K562 (cell line): Measurements from ENCODE around the gene HOXC5. TPM values are rescaled to one million over a fixed set of nuclear protein-coding genes. Genes with fewer than 3 reads are reported as not detected.

ENCODE experiments used
- ATAC-seq: fragments of 200-7000 bp; cut with Tn5 transposase; 3 replicates; pipeline ENCODE4 v1.9.1; 2020; ENCODE audit warnings: moderate library complexity
- BruUV-seq: library from RNA; stranded (reverse); fragments of 400-500 nt; replicated peaks from 2 replicates; lab custom pipeline; 2021; lab: Mats Ljungman, UMichigan
- CTCF ChIA-PET: fragments of 300-600 bp; formaldehyde crosslinking; extraction: SDS; loops from one replicate; lab custom pipeline; 2021; ENCODE audit warnings: low intra/inter-chr PET ratio; lab: Yijun Ruan, JAX
- POLR2A ChIA-PET: fragments of 300-600, 350-650 bp; sonication (Branson Sonifier 250); formaldehyde crosslinking; extraction: SDS; loops from one replicate; lab custom pipeline; 2021; ENCODE audit warnings: antibody characterized with exemption, inconsistent platforms; lab: Yijun Ruan, JAX
- DNase-seq, 4 experiments: peaks; one replicate each; pipeline versions ENCODE4 v3.0.0 to v3.0.0-alpha.2; 2011 to 2018; ENCODE audit warnings: low spot score in 3 of 4, mixed read lengths in 3 of 4; ENCODE audit errors: extremely low read depth in 1 of 4
- FAIRE-seq: peaks from 2 replicates; lab custom pipeline; 2011; peaks lifted over from hg19 to GRCh38; lab: Jason Lieb, UNC
- H2AFZ ChIP-seq: 2 replicates; pipeline ENCODE4 v1.6.0; 2011; ENCODE audit warnings: low read depth, low read length, control low read depth, inconsistent platforms
- H3K27ac ChIP-seq: fragments of 200-600 bp; 3 replicates; pipeline ENCODE4 v1.8.0; 2011; ENCODE audit warnings: low read depth, mild to moderate bottlenecking, control low read depth, inconsistent platforms, low read length, moderate library complexity, mixed read lengths; ENCODE audit errors: extremely low read depth
- H3K27me3 ChIP-seq, 2 experiments: fragments of 300-600 bp in 1 of 2; 2 replicates in 1 of 2; 3 replicates in 1 of 2; pipeline versions ENCODE4 v1.6.0 to v1.8.0; 2011; ENCODE audit warnings: inconsistent platforms in 2 of 2, low read length in 2 of 2, mild to moderate bottlenecking in 1 of 2, mixed read lengths in 1 of 2, moderate library complexity in 1 of 2; ENCODE audit not compliant: control insufficient read depth in 2 of 2, insufficient read depth in 2 of 2
- H3K36me3 ChIP-seq: fragments of 300-600 bp; 3 replicates; pipeline ENCODE4 v1.8.0; 2011; ENCODE audit warnings: mild to moderate bottlenecking, low read length, inconsistent platforms; ENCODE audit not compliant: control insufficient read depth, insufficient read depth
- H3K4me1 ChIP-seq, 2 experiments: fragments of 200-600 bp in 1 of 2; replicated peaks in 1 of 2; 2 replicates in 1 of 2; 3 replicates in 1 of 2; pipeline versions ENCODE4 v1.5.1 to v1.8.0; 2011; ENCODE audit warnings: inconsistent platforms in 2 of 2, low read length in 2 of 2, mild to moderate bottlenecking in 1 of 2, mixed read lengths in 1 of 2, moderate library complexity in 1 of 2; ENCODE audit not compliant: control insufficient read depth in 2 of 2, insufficient read depth in 2 of 2
- H3K4me2 ChIP-seq: 2 replicates; pipeline ENCODE4 v1.6.1; 2011; ENCODE audit warnings: low read length, control low read depth, inconsistent platforms, mixed read lengths; ENCODE audit not compliant: insufficient read depth
- H3K4me3 ChIP-seq: fragments of 200-600 bp; sonication (generic), shearing (Covaris generic); 2 replicates; pipeline ENCODE4 v1.5.1; 2016; ENCODE audit warnings: control low read depth, inconsistent platforms
- H3K79me2 ChIP-seq: fragments of 200-600 bp; 3 replicates; pipeline ENCODE4 v1.8.0; 2011; ENCODE audit warnings: low read length, inconsistent platforms; ENCODE audit not compliant: control insufficient read depth, insufficient read depth
- H3K9ac ChIP-seq, 2 experiments: 2 replicates each; pipeline versions ENCODE4 v1.6.0 to v1.6.1; 2011; ENCODE audit warnings: low read depth in 2 of 2, low read length in 2 of 2, control low read depth in 1 of 2, inconsistent platforms in 1 of 2, mild to moderate bottlenecking in 1 of 2, mixed read lengths in 1 of 2; ENCODE audit not compliant: insufficient read depth in 1 of 2
- H3K9me1 ChIP-seq: one replicate; pipeline ENCODE4 v1.6.0; 2011; ENCODE audit warnings: inconsistent platforms, mild to moderate bottlenecking, low read length, moderate library complexity; ENCODE audit not compliant: control insufficient read depth, insufficient read depth
- H3K9me3 ChIP-seq: replicated peaks from 2 replicates; pipeline ENCODE4 v1.5.1; 2011; ENCODE audit warnings: low read depth, low read length, inconsistent platforms; ENCODE audit not compliant: control insufficient read depth, insufficient read depth
- H4K20me1 ChIP-seq: replicated peaks from 2 replicates; pipeline ENCODE4 v1.6.1; 2011; ENCODE audit warnings: low read length, inconsistent platforms, mixed read lengths; ENCODE audit not compliant: control insufficient read depth, insufficient read depth
- CXXC5 ChIP-seq: fragments of 250-450 bp; sonication (Bioruptor Pico); IDR thresholded peaks from 2 replicates; pipeline ENCODE4 v1.8.0; 2022; ENCODE audit warnings: inconsistent platforms, mild to moderate bottlenecking, moderate library complexity
- EWSR1 ChIP-seq: fragments of 450-650 bp; IDR thresholded peaks from 2 replicates; pipeline ENCODE4 v1.6.1; 2018; ENCODE audit warnings: borderline replicate concordance, mild to moderate bottlenecking, low read depth, moderate library complexity; ENCODE audit not compliant: partially characterized antibody
- GTF2A2 ChIP-seq: IDR thresholded peaks from 2 replicates; pipeline ENCODE4 v1.6.1; 2016; ENCODE audit warnings: mild to moderate bottlenecking, missing genetic modification characterization, missing compliant biosample characterization
- MXI1 ChIP-seq: IDR thresholded peaks from 2 replicates; pipeline ENCODE4 v1.6.1; 2011; ENCODE audit warnings: low read depth, mild to moderate bottlenecking, improper control_type of control experiment, low read length
- MYC ChIP-seq, 2 experiments: fragments of 250-450 bp in 1 of 2; sonication (Bioruptor Pico) in 1 of 2; IDR thresholded peaks; 2 replicates each; pipeline versions ENCODE4 v1.5.1 to v1.6.1; 2012 to 2021; ENCODE audit warnings: low read depth in 2 of 2, borderline replicate concordance in 1 of 2, improper control_type of control experiment in 1 of 2, low read length in 1 of 2, mild to moderate bottlenecking in 1 of 2, moderate library complexity in 1 of 2
- NCOA6 ChIP-seq: fragments of 450-650 bp; IDR thresholded peaks from 2 replicates; pipeline ENCODE4 v1.6.1; 2017; ENCODE audit warnings: mild to moderate bottlenecking
- OTX1 ChIP-seq: fragments of 450-650 bp; formaldehyde crosslinking; IDR thresholded peaks from 2 replicates; pipeline ENCODE4 v1.4.0; 2022; ENCODE audit warnings: mild to moderate bottlenecking
- PHB ChIP-seq: fragments of 250-450 bp; sonication (Bioruptor Pico); IDR thresholded peaks from 2 replicates; pipeline ENCODE4 v1.5.0; 2021
- SREBF1 ChIP-seq: fragments of 150-350 bp; IDR thresholded peaks from 2 replicates; pipeline ENCODE4 v1.6.1; 2014; ENCODE audit warnings: antibody characterized with exemption, low read depth, low read length, borderline replicate concordance
- TRIM24 ChIP-seq, 2 experiments: fragments of 450-650 bp; IDR thresholded peaks; 2 replicates each; pipeline ENCODE4 v1.6.1; 2016
- ZBTB8A ChIP-seq: fragments of 450-650 bp; IDR thresholded peaks from 2 replicates; pipeline ENCODE4 v1.6.1; 2018; ENCODE audit warnings: mild to moderate bottlenecking, moderate library complexity; ENCODE audit not compliant: partially characterized antibody
- ZC3H4 ChIP-seq: sonication (generic); formaldehyde crosslinking; IDR thresholded peaks from 2 replicates; pipeline ENCODE4 v1.9.0; 2021; ENCODE audit warnings: missing genetic modification reagents, borderline replicate concordance
- ZNF324 ChIP-seq: fragments of 250-450 bp; sonication (Bioruptor Pico); IDR thresholded peaks from 2 replicates; pipeline ENCODE4 v1.4.0; 2020; ENCODE audit warnings: mild to moderate bottlenecking
- WGBS: fragments of 100-300 bp; shearing (Covaris generic); methylation state at CpG from one replicate; pipeline ENCODE4 v1.1.6; 2016; ENCODE audit warnings: low coverage, mixed read lengths; ENCODE audit not compliant: insufficient coverage; ENCODE audit errors: missing lambda C conversion rate; 5-methylcytosine and 5-hydroxymethylcytosine counted together
- in situ Hi-C: fragments of 300-500 bp; cut with MboI; formaldehyde crosslinking; loops from 4 replicates; pipeline ENCODE4 v1.15.0; 2018; ENCODE audit warnings: inconsistent platforms, mixed read lengths
- intact Hi-C: fragments of 100-400 bp; cut with micrococcal nuclease; formaldehyde crosslinking; loops from 2 replicates; pipeline ENCODE4 v1.14.2; 2022
- polyA plus RNA-seq, 8 experiments: library from polyadenylated mRNA; depleted of rRNA in 4 of 8; stranded (reverse) in 5 of 8; unstranded in 3 of 8; fragments of >200 nt; fragmentation: Nextera tagmentation in 2 of 8; fragmentation: Illumina TruSeq in 1 of 8; extraction: Ambion mirVana in 2 of 8; extraction: Trizol in 1 of 8; gene quantifications; 2 replicates each; pipeline versions ENCODE4 v1.2.1 to v1.2.3, GENCODE V29; 2011 to 2014; ENCODE audit warnings: inconsistent platforms in 1 of 8, missing spikeins in 1 of 8
- total RNA-seq, 7 experiments: library from RNA; depleted of rRNA in 6 of 7; stranded (reverse); fragments of >200 nt in 6 of 7; fragmentation: Illumina TruSeq in 2 of 7; extraction: Trizol in 2 of 7; gene quantifications; 2 replicates each; pipeline versions ENCODE4 v1.2.1 to v1.2.3, GENCODE V29; 2011 to 2021; ENCODE audit warnings: low replicate concordance in 1 of 7
- TF ChIP-seq, protein P1 (sequence below): sonication (generic); formaldehyde crosslinking; IDR thresholded peaks from 2 replicates; pipeline ENCODE4 v1.8.1; 2023; ENCODE audit warnings: mild to moderate bottlenecking, missing genetic modification reagents
- TF ChIP-seq, protein P2 (sequence below): fragments of 450-650 bp; IDR thresholded peaks from 2 replicates; pipeline ENCODE4 v1.6.1; 2016
- TF ChIP-seq, protein P3 (sequence below): fragments of 450-650 bp; formaldehyde crosslinking; IDR thresholded peaks from 2 replicates; pipeline ENCODE4 v1.4.0; 2020; ENCODE audit warnings: mild to moderate bottlenecking, moderate library complexity
- TF ChIP-seq, protein P4 (sequence below): fragments of 250-450 bp; sonication (Bioruptor Pico); IDR thresholded peaks from 2 replicates; pipeline ENCODE4 v1.4.0; 2020; ENCODE audit warnings: mild to moderate bottlenecking, moderate library complexity

HOXC5 gene
- total and polyA plus RNA-seq, 9 of the 15 experiments (the other 6 are each of a cell fraction or from before 2014, with no cell fraction given) = 0.10 to 0.44 (median 0.18) TPM; not detected in 4

DNA sequence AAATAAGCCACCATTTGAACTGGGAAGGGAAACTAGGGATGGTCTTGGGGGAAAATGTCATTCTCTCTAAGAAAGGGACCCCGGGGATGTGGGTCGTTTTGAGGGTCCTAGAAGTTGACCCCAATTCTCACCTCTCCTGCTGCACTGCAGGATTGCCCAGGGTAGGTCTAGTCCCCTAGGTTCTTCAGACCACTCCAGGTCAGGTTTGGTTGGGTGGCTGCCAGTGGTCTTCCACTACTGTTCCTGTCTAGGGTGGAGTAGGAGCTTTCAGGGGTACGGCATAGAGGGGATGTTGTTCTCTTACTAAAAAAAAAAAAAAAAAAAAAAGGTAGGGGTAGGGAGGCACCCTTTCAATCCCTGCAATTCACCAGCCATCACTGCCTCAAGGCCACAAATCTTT, 16.8 kb upstream of the HOXC5 start:
- Histone ChIP-seq H3K4me3 (no peak overlapping the region), H3K9me1 (no peaks in the 10 kb centered on the region), H3K9ac (no peak overlapping the region), H2AFZ (no peak overlapping the region), H3K4me1 (peaks cover 12 to 36% of the 10 kb centered on the region in 2 experiments), H3K79me2 (peaks cover 3% of the 10 kb centered on the region; the same call in 2 of the 3 replicates), H3K27ac (no peak overlapping the region), H3K9me3 (no peaks in the 10 kb centered on the region), H4K20me1 (no peaks in the 10 kb centered on the region), H3K4me2 (no peak overlapping the region), H3K36me3 (no peaks in the 10 kb centered on the region), H3K27me3 (no peaks in the 10 kb centered on the region)
- ATAC-seq (no peak), DNase-seq (no peak), FAIRE-seq (no peak)
- CTCF ChIA-PET = no interaction called here
- POLR2A ChIA-PET = interaction anchor here (0.5 to 2.1 kb wide), 4 partner anchors 9 to 28 kb away, joined by 3 to 10 read pairs (median 4); no protein-coding TSS in a partner anchor
- intact Hi-C loops = loop anchor here (10.0 kb wide), 1 partner anchor 279 kb away; no protein-coding TSS in a partner anchor
- no TSS peak for BruUV-seq
- 83% methylated on average over 3 of the region's 3 CpGs for WGBS
- in situ Hi-C loops = no loop called here
- TF ChIP-seq ZNF324 (no peak), PHB (CRISPR knock-in tag) (no peak), MXI1 (no peak), CXXC5 (CRISPR knock-in tag) (no peak), OTX1 (no peak), ZBTB8A (no peak), TRIM24 (IDR thresholded peaks at IDR 0.05) (no peak), EWSR1 (no peak), MYC (IDR thresholded peaks at IDR 0.05; ENCODE audit: low read depth, low read length) (no peak), MYC (CRISPR knock-in tag; IDR thresholded peaks at IDR 0.05; ENCODE audit: borderline replicate concordance, low read depth) (no peak), GTF2A2 (tag) (no peak), SREBF1 (no peak), NCOA6 (no peak), ZC3H4 (CRISPR knock-in tag) (no peak)
- TF ChIP-seq, protein P1, sequence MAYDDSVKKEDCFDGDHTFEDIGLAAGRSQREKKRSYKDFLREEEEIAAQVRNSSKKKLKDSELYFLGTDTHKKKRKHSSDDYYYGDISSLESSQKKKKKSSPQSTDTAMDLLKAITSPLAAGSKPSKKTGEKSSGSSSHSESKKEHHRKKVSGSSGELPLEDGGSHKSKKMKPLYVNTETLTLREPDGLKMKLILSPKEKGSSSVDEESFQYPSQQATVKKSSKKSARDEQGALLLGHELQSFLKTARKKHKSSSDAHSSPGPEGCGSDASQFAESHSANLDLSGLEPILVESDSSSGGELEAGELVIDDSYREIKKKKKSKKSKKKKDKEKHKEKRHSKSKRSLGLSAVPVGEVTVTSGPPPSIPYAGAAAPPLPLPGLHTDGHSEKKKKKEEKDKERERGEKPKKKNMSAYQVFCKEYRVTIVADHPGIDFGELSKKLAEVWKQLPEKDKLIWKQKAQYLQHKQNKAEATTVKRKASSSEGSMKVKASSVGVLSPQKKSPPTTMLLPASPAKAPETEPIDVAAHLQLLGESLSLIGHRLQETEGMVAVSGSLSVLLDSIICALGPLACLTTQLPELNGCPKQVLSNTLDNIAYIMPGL (CRISPR knock-in tag) = no peak
- TF ChIP-seq, protein P2, sequence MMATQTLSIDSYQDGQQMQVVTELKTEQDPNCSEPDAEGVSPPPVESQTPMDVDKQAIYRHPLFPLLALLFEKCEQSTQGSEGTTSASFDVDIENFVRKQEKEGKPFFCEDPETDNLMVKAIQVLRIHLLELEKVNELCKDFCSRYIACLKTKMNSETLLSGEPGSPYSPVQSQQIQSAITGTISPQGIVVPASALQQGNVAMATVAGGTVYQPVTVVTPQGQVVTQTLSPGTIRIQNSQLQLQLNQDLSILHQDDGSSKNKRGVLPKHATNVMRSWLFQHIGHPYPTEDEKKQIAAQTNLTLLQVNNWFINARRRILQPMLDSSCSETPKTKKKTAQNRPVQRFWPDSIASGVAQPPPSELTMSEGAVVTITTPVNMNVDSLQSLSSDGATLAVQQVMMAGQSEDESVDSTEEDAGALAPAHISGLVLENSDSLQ = no peak
- TF ChIP-seq, protein P3, sequence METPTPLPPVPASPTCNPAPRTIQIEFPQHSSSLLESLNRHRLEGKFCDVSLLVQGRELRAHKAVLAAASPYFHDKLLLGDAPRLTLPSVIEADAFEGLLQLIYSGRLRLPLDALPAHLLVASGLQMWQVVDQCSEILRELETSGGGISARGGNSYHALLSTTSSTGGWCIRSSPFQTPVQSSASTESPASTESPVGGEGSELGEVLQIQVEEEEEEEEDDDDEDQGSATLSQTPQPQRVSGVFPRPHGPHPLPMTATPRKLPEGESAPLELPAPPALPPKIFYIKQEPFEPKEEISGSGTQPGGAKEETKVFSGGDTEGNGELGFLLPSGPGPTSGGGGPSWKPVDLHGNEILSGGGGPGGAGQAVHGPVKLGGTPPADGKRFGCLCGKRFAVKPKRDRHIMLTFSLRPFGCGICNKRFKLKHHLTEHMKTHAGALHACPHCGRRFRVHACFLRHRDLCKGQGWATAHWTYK (CRISPR knock-in tag) = no peak
- TF ChIP-seq, protein P4, sequence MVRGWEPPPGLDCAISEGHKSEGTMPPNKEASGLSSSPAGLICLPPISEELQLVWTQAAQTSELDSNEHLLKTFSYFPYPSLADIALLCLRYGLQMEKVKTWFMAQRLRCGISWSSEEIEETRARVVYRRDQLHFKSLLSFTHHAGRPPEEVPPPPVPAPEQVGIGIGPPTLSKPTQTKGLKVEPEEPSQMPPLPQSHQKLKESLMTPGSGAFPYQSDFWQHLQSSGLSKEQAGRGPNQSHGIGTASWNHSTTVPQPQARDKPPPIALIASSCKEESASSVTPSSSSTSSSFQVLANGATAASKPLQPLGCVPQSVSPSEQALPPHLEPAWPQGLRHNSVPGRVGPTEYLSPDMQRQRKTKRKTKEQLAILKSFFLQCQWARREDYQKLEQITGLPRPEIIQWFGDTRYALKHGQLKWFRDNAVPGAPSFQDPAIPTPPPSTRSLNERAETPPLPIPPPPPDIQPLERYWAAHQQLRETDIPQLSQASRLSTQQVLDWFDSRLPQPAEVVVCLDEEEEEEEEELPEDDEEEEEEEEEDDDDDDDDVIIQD = no peak
